ENCODE results near the gene ASXL1. TPM values are rescaled to one million over a fixed set of nuclear protein-coding genes. Genes with fewer than 3 reads are reported as not detected.

The ASXL1 gene
- total and polyA plus RNA-seq, 9 of the 15 experiments (the other 6 are each of a cell fraction or from before 2014, with no cell fraction given): 6.5 to 65.3 (median 32.3) TPM

GRCh38 chr20:32357869-32358631 lies at the start of gene ASXL1 (continued):
- TF ChIP-seq CTCF (IDR thresholded peaks at IDR 0.05 in 2 of 3, conservative IDR thresholded peaks at IDR 0.05 in 1 of 3; ENCODE audit: insufficient read depth in 2 of 3, low read depth in 1 of 3, low read length in 3 of 3) (peak in 1 of 3 experiments; percentile 46; a peak in 2 of 6 replicates), PCBP1 (IDR thresholded peaks at IDR 0.05; ENCODE audit: low read depth, low read length, poor library complexity, severe bottlenecking) (peak; percentile 80), ZKSCAN3 (CRISPR knock-in tag; IDR thresholded peaks at IDR 0.05) (no peak), FOXA1 (IDR thresholded peaks at IDR 0.05; ENCODE audit: borderline replicate concordance) (no peak), ILF3 (IDR thresholded peaks at IDR 0.05; ENCODE audit: borderline replicate concordance) (no peak), CBFA2T3 (IDR thresholded peaks at IDR 0.05) (no peak), HLTF (IDR thresholded peaks at IDR 0.05) (peak; percentile 58; the same call in 1 of the 2 replicates), ZNF561 (CRISPR knock-in tag; conservative IDR thresholded peaks at IDR 0.05) (no peak), HNRNPLL (IDR thresholded peaks at IDR 0.05; ENCODE audit: low read depth, low read length, poor library complexity, severe bottlenecking) (peak; percentile 90), MAFG (tag; conservative IDR thresholded peaks at IDR 0.05) (no peak), KLF10 (CRISPR knock-in tag; IDR thresholded peaks at IDR 0.05) (no peak)
- TF ChIP-seq, protein P1, sequence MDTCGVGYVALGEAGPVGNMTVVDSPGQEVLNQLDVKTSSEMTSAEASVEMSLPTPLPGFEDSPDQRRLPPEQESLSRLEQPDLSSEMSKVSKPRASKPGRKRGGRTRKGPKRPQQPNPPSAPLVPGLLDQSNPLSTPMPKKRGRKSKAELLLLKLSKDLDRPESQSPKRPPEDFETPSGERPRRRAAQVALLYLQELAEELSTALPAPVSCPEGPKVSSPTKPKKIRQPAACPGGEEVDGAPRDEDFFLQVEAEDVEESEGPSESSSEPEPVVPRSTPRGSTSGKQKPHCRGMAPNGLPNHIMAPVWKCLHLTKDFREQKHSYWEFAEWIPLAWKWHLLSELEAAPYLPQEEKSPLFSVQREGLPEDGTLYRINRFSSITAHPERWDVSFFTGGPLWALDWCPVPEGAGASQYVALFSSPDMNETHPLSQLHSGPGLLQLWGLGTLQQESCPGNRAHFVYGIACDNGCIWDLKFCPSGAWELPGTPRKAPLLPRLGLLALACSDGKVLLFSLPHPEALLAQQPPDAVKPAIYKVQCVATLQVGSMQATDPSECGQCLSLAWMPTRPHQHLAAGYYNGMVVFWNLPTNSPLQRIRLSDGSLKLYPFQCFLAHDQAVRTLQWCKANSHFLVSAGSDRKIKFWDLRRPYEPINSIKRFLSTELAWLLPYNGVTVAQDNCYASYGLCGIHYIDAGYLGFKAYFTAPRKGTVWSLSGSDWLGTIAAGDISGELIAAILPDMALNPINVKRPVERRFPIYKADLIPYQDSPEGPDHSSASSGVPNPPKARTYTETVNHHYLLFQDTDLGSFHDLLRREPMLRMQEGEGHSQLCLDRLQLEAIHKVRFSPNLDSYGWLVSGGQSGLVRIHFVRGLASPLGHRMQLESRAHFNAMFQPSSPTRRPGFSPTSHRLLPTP (IDR thresholded peaks at IDR 0.05; ENCODE audit: borderline replicate concordance, extremely low read depth, insufficient read length): no peak
- TF ChIP-seq, protein P2, sequence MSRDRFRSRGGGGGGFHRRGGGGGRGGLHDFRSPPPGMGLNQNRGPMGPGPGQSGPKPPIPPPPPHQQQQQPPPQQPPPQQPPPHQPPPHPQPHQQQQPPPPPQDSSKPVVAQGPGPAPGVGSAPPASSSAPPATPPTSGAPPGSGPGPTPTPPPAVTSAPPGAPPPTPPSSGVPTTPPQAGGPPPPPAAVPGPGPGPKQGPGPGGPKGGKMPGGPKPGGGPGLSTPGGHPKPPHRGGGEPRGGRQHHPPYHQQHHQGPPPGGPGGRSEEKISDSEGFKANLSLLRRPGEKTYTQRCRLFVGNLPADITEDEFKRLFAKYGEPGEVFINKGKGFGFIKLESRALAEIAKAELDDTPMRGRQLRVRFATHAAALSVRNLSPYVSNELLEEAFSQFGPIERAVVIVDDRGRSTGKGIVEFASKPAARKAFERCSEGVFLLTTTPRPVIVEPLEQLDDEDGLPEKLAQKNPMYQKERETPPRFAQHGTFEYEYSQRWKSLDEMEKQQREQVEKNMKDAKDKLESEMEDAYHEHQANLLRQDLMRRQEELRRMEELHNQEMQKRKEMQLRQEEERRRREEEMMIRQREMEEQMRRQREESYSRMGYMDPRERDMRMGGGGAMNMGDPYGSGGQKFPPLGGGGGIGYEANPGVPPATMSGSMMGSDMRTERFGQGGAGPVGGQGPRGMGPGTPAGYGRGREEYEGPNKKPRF (IDR thresholded peaks at IDR 0.05; ENCODE audit: low read depth, low read length): no peak
- TF ChIP-seq, protein P3, sequence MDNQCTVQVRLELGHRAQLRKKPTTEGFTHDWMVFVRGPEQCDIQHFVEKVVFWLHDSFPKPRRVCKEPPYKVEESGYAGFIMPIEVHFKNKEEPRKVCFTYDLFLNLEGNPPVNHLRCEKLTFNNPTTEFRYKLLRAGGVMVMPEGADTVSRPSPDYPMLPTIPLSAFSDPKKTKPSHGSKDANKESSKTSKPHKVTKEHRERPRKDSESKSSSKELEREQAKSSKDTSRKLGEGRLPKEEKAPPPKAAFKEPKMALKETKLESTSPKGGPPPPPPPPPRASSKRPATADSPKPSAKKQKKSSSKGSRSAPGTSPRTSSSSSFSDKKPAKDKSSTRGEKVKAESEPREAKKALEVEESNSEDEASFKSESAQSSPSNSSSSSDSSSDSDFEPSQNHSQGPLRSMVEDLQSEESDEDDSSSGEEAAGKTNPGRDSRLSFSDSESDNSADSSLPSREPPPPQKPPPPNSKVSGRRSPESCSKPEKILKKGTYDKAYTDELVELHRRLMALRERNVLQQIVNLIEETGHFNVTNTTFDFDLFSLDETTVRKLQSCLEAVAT (IDR thresholded peaks at IDR 0.05): peak in 1 of 2 experiments; percentile 56; a peak in 1 of 4 replicates
- TF ChIP-seq, protein P4, sequence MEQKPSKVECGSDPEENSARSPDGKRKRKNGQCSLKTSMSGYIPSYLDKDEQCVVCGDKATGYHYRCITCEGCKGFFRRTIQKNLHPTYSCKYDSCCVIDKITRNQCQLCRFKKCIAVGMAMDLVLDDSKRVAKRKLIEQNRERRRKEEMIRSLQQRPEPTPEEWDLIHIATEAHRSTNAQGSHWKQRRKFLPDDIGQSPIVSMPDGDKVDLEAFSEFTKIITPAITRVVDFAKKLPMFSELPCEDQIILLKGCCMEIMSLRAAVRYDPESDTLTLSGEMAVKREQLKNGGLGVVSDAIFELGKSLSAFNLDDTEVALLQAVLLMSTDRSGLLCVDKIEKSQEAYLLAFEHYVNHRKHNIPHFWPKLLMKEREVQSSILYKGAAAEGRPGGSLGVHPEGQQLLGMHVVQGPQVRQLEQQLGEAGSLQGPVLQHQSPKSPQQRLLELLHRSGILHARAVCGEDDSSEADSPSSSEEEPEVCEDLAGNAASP (IDR thresholded peaks at IDR 0.05): no peak
